BJ (cell line): ENCODE data around the gene DRGX. TPM values are rescaled to one million over a fixed set of nuclear protein-coding genes. Genes with fewer than 3 reads are reported as not detected.
A peak's percentile ranks its signal among the peaks of the same experiment; 100 is the strongest.

ENCODE experiments used
- CTCF ChIA-PET: fragments of 350-600 bp; formaldehyde crosslinking; extraction: SDS; loops from one replicate; lab custom pipeline; 2021; ENCODE audit warnings: antibody characterized with exemption, inconsistent platforms; lab: Yijun Ruan, JAX
- POLR2A ChIA-PET: fragments of 300-600 bp; sonication (Branson Sonifier 250); formaldehyde crosslinking; extraction: SDS; loops from one replicate; lab custom pipeline; 2021; ENCODE audit warnings: antibody characterized with exemption; lab: Charles Lee
- DNase-seq: peaks from one replicate; pipeline ENCODE4 v3.0.0-alpha.2; 2011; ENCODE audit warnings: low read depth
- H3K27me3 ChIP-seq: 2 replicates; pipeline ENCODE4 v1.6.0; 2011; ENCODE audit warnings: low read length; ENCODE audit not compliant: control insufficient read depth, insufficient read depth
- H3K36me3 ChIP-seq: 2 replicates; pipeline ENCODE4 v1.5.1; 2011; ENCODE audit warnings: low read length; ENCODE audit not compliant: control insufficient read depth, insufficient read depth
- H3K4me3 ChIP-seq: 2 replicates; pipeline ENCODE4 v1.5.1; 2011; ENCODE audit warnings: low read depth, mild to moderate bottlenecking, control low read depth, low read length
- CTCF ChIP-seq: IDR thresholded peaks from 2 replicates; pipeline ENCODE4 v1.5.1; 2011; ENCODE audit warnings: low read depth, mild to moderate bottlenecking, control low read depth, inconsistent platforms, low read length, moderate library complexity; ENCODE audit not compliant: insufficient read depth
- polyA plus RNA-seq: library from polyadenylated mRNA; depleted of rRNA; stranded (reverse); fragments of >200 nt; gene quantifications from 2 replicates; pipeline ENCODE4 v1.2.3, GENCODE V29; 2011

Gene DRGX
- polyA plus RNA-seq, 1 experiment = 0.06 TPM

DNA sequence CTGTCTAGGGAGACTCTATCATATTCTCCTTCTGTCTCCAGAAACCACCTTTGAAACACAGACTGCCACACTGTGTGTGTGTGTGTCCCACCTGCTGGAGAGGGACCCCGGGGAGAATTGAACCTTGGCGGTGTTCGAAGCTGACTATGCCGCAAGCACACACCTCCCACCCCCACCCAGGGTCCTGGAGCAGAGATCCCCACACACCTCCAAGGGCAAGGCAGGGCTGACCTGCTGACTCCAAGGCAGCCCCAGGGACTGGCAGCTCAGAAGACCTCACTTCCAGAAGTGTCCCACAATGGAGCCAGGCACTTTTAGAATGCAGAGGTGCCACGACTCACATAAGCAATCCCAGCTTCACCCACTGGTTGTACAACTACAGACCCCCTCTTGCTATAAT lies 13.1 kb downstream of the DRGX start:
- ChIA-PET CTCF (interaction anchor here (0.9 kb wide), 1 partner anchor 8 kb away, joined by 4 read pairs; no protein-coding TSS in a partner anchor), POLR2A (no interaction called here)

GRCh38 chr10:49382226-49382625 lies 13.7 kb downstream of the DRGX start:
- DNase-seq = no peak
- POLR2A ChIA-PET = no interaction called here
- H3K27me3 ChIP-seq = peaks cover 8% of the 10 kb centered on the region
- no peak for TF ChIP-seq CTCF
- H3K4me3 ChIP-seq = no peak overlapping the region
- CTCF ChIA-PET = interaction anchor here (0.6 to 0.9 kb wide), 3 partner anchors 8 to 726 kb away, joined by 3 to 4 read pairs (median 3); no protein-coding TSS in a partner anchor
- H3K36me3 ChIP-seq = no peaks in the 10 kb centered on the region

More for the DNA sequence above, 13.1 kb downstream of the DRGX start:
- DNase-seq = no peak
- TF ChIP-seq CTCF = no peak
- Histone ChIP-seq H3K27me3 (peaks cover 8% of the 10 kb centered on the region), H3K4me3 (no peak overlapping the region), H3K36me3 (no peaks in the 10 kb centered on the region)

- peaks cover 8% of the 10 kb centered on the region for H3K27me3 ChIP-seq
- CTCF ChIA-PET = interaction anchor here (0.6 to 1.1 kb wide), 4 partner anchors 9 to 725 kb away, joined by 3 to 4 read pairs (median 3); no protein-coding TSS in a partner anchor
Measured at GRCh38 chr10:49381111-49381900, 14.6 kb downstream of the DRGX start.

DNA sequence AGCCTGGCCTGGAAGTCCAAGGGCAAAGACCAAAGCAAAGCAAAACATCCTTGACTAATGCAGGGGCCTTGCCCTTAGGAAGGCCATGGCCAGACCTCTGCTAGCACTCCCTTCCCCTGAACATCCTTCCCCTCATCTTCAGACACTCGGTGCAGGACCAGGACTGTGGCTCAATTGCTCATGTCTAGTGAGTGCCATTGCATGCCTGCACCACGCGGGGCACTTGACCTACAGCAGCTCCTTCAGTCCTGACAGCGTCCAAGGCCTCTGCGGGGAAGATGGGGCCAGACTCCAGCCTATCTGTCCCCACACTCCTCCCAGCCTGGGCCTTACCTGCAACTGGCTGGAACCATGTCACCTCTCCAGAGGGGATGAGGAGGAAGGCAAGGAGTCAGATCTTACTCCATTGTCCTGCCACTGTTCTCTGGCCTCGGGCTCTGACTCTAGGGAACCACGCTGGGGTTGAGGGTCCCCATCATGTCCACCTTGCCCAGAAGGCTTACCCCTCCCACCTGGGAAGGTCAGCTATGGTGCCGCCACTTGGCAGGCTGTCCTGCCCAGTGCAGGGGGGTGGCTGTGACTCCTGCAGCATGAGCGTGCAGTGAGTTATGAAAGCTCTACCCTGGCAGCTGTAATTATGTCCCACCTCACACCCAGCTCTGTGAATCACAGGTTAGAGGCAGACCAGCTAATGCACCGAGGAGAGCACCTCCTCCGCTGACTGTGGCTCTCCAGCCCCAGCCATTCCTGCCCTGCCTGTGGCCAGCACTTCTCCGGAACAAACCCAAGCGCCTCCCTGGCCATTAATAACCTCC lies 16.1 kb downstream of the DRGX start:
- H3K36me3 ChIP-seq = no peaks in the 10 kb centered on the region
- CTCF ChIA-PET = no interaction called here

More at GRCh38 chr10:49381111-49381900, 14.6 kb downstream of the DRGX start:
- Histone ChIP-seq H3K36me3 (no peaks in the 10 kb centered on the region), H3K4me3 (no peak overlapping the region)
- POLR2A ChIA-PET = no interaction called here
- DNase-seq = no peak
- no peak for TF ChIP-seq CTCF

More for the DNA sequence above, 16.1 kb downstream of the DRGX start:
- TF ChIP-seq CTCF = peak; percentile 24; the same call in 1 of the 2 replicates
- Histone ChIP-seq H3K27me3 (peaks cover 10% of the 10 kb centered on the region), H3K4me3 (no peak overlapping the region)
- DNase-seq = no peak
- POLR2A ChIA-PET = no interaction called here
